Measurements from ENCODE around the gene TMEM187. TPM values are rescaled to one million over a fixed set of nuclear protein-coding genes. Genes with fewer than 3 reads are reported as not detected.

The TMEM187 gene
- total and polyA plus RNA-seq, 2 donors from 2014 or later, result 9.6 to 12.4 TPM

DNA sequence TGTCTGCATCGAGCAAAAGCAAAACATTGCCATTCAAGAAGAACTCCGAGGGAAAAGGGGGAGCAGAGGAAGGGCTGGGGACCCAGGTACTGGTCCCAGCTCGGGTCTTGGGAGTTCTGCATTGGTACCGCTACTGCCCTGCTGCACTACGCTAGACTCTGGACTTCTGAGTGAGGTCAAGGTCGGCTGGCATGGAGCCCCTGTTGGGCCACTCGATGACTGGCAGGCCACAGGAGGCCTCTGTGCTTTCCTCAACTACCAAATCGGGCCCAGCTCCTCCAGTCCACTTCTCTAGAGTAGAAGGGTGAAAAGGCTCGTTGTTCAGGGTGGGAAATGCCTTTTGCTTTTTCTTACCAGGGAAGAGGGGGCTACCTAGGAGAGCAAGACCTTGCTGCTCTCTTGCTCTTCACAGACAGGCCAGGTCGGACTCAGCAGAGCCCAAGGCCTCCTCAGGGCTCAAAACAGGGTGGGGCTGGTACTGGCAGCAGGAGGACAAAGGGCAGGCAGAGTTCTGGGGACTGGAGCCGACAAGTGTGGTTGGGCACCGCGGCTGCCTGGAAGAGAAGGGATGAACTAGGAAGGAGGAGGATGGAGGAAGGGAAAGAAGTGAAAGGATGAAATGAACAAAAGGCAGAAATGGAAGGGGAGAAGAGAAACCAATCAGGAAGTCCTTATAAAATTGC is 56.1 kb downstream of the TMEM187 start:
- no peak for DNase-seq
- intact Hi-C loops (cut with DNase I), result no loop called here
- no peaks in the 10 kb centered on the region for H3K9me3 ChIP-seq (ENCODE audit: control insufficient read depth in 2 of 3, insufficient read depth in 1 of 3, low read length in 3 of 3)
- no peak for TF ChIP-seq CTCF (IDR thresholded peaks at IDR 0.05; ENCODE audit: borderline replicate concordance, extremely low read depth, insufficient read depth)
- no peak overlapping the region for H3K27ac ChIP-seq (ENCODE audit: low read depth in 2 of 2, low read length in 2 of 2)
- peaks cover 0 to 13% (median 3%) of the 10 kb centered on the region in 3 donors for H3K36me3 ChIP-seq (ENCODE audit: control insufficient read depth in 2 of 3, insufficient read depth in 3 of 3, low read length in 3 of 3)
- H3K4me1 ChIP-seq (ENCODE audit: control insufficient read depth in 2 of 3, insufficient read depth in 2 of 3, low read depth in 1 of 3, low read length in 3 of 3), result no peaks in the 10 kb centered on the region
- H3K9ac ChIP-seq (ENCODE audit: low read length in 3 of 3), result no peak overlapping the region
- no peaks in the 10 kb centered on the region for H3K27me3 ChIP-seq (ENCODE audit: control insufficient read depth, insufficient read depth, low read length)
- H3K4me3 ChIP-seq (ENCODE audit: low read length in 3 of 3), result no peak overlapping the region
- FAIRE-seq, result no peak

GRCh38 chrX:154029439-154029838 is 56.9 kb downstream of the TMEM187 start:
- Histone ChIP-seq H3K4me1 (ENCODE audit: control insufficient read depth in 2 of 3, insufficient read depth in 2 of 3, low read depth in 1 of 3, low read length in 3 of 3) (peaks cover 0 to 2% (median 0%) of the 10 kb centered on the region in 3 donors), H3K9ac (ENCODE audit: low read length in 3 of 3) (no peak overlapping the region), H3K4me3 (ENCODE audit: low read length in 3 of 3) (no peak overlapping the region), H3K27ac (ENCODE audit: low read depth in 2 of 2, low read length in 2 of 2) (no peak overlapping the region), H3K9me3 (ENCODE audit: control insufficient read depth in 2 of 3, insufficient read depth in 1 of 3, low read length in 3 of 3) (no peaks in the 10 kb centered on the region), H3K36me3 (ENCODE audit: control insufficient read depth in 2 of 3, insufficient read depth in 3 of 3, low read length in 3 of 3) (peaks cover 0 to 13% (median 3%) of the 10 kb centered on the region in 3 donors), H3K27me3 (ENCODE audit: control insufficient read depth, insufficient read depth, low read length) (no peaks in the 10 kb centered on the region)
- no peak for DNase-seq
- no peak for TF ChIP-seq CTCF (IDR thresholded peaks at IDR 0.05; ENCODE audit: borderline replicate concordance, extremely low read depth, insufficient read depth)
- intact Hi-C loops (cut with DNase I), result no loop called here
- FAIRE-seq, result no peak

GRCh38 chrX:154030266-154030665 is 57.7 kb downstream of the TMEM187 start:
- no peaks in the 10 kb centered on the region for H3K9me3 ChIP-seq (ENCODE audit: control insufficient read depth in 2 of 3, insufficient read depth in 1 of 3, low read length in 3 of 3)
- TF ChIP-seq CTCF (IDR thresholded peaks at IDR 0.05; ENCODE audit: borderline replicate concordance, extremely low read depth, insufficient read depth), result no peak
- H3K27ac ChIP-seq (ENCODE audit: low read depth in 2 of 2, low read length in 2 of 2), result no peak overlapping the region
- no peak overlapping the region for H3K4me3 ChIP-seq (ENCODE audit: low read length in 3 of 3)
- no peak overlapping the region for H3K9ac ChIP-seq (ENCODE audit: low read length in 3 of 3)
- peaks cover 0 to 13% (median 3%) of the 10 kb centered on the region in 3 donors for H3K36me3 ChIP-seq (ENCODE audit: control insufficient read depth in 2 of 3, insufficient read depth in 3 of 3, low read length in 3 of 3)
- no peak for DNase-seq
- no peak for FAIRE-seq
- no peaks in the 10 kb centered on the region for H3K27me3 ChIP-seq (ENCODE audit: control insufficient read depth, insufficient read depth, low read length)
- H3K4me1 ChIP-seq (ENCODE audit: control insufficient read depth in 2 of 3, insufficient read depth in 2 of 3, low read depth in 1 of 3, low read length in 3 of 3), result peaks cover 0 to 2% (median 0%) of the 10 kb centered on the region in 3 donors
- intact Hi-C loops (cut with DNase I), result no loop called here

Data from kidney (tissue), 14 donors.